Uterus (tissue), 2 donors: Measurements from ENCODE around the gene IFITM5.
A peak's percentile ranks its signal among the peaks of the same experiment; 100 is the strongest.

ENCODE experiments used
- CTCF ChIP-seq, 4 experiments: fragments of 200-600 bp in 2 of 4; fragments of 450-650 bp in 2 of 4; sonication (generic) in 2 of 4; IDR thresholded peaks; one replicate each; pipeline ENCODE4 v1.5.1; 2016 to 2019; ENCODE audit warnings: antibody characterized with exemption in 4 of 4, mild to moderate bottlenecking in 2 of 4, moderate library complexity in 1 of 4
- POLR2A ChIP-seq, 2 donors: fragments of 450-650 bp; IDR thresholded peaks; one replicate each; pipeline ENCODE4 v1.6.1; 2016; ENCODE audit warnings: antibody characterized with exemption in 2 of 2, mild to moderate bottlenecking in 1 of 2, moderate library complexity in 1 of 2

DNA sequence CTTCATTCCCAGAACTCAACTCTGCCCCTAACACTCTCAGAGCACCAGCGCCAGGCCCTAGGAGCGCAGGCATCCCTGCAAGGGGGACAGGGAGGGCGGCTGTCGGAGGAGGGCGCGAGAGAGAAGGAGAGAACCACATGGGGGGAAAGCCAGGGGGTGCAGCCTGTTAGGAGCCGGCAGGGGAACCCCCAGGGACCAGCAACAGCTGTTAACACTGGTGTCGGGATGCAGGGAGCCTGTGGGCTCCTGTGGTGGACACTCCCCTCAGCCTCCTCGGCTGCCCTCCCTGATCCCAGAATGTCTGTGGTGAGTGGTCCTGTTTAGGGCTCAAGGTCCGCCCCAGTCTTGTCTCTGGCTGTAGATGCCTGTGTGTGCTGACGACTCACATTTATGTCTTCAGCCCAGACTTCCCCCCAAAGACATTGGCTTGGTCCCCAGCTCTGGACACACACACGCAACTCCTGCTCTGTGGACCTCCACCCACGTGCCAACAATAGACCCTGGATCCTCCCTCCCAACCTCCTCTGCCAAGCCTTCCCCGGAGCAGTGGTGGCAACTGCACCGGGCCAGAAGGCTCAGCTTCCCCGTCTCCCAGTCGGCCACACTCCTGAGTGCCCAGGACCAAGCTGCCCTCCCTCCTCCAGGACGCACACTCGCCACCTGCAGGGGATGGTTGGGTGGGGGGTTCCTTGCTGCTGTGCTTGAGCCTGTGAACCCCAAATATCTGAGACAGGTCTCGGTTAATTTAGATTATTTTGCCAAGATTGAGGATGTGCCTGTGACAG lies 817 bp upstream of the IFITM5 start:
- TF ChIP-seq CTCF (IDR thresholded peaks at IDR 0.05), result peak in 1 of 4 experiments; percentile 4
- no peak for TF ChIP-seq POLR2A (IDR thresholded peaks at IDR 0.05)
